Measurements from ENCODE around the gene EIF4H.
"Not testable (repeated sequence)": the region's sequence is repeated elsewhere in the genome, so short reads cannot be mapped to it uniquely, and the experiment has no call there.

The EIF4H gene

GRCh38 chr7:74216361-74216761 is 42.2 kb downstream of the EIF4H start:
- H3K4me3 ChIP-seq (ENCODE audit: low read length in 2 of 2) = no peak overlapping the region
- H3K9ac ChIP-seq (ENCODE audit: low read length in 2 of 2) = no peak overlapping the region
- H3K27me3 ChIP-seq (ENCODE audit: control insufficient read depth in 1 of 2, insufficient read depth in 2 of 2, low read length in 2 of 2) = no peaks in the 10 kb centered on the region
- no peak overlapping the region for H3K27ac ChIP-seq (ENCODE audit: low read length)
- no peaks in the 10 kb centered on the region for H3K9me3 ChIP-seq (ENCODE audit: control insufficient read depth in 2 of 2, low read length in 2 of 2)
- no peaks in the 10 kb centered on the region for H3K4me1 ChIP-seq (ENCODE audit: control insufficient read depth, insufficient read depth, low read length)
- no peaks in the 10 kb centered on the region for H3K36me3 ChIP-seq (ENCODE audit: control insufficient read depth in 2 of 2, insufficient read depth in 2 of 2, low read length in 2 of 2)

- Histone ChIP-seq H3K4me3 (ENCODE audit: low read length in 2 of 2) (no peak overlapping the region), H3K9me3 (ENCODE audit: control insufficient read depth in 2 of 2, low read length in 2 of 2) (no peaks in the 10 kb centered on the region), H3K9ac (ENCODE audit: low read length in 2 of 2) (no peak overlapping the region), H3K27me3 (ENCODE audit: control insufficient read depth in 1 of 2, insufficient read depth in 2 of 2, low read length in 2 of 2) (no peaks in the 10 kb centered on the region), H3K4me1 (ENCODE audit: control insufficient read depth, insufficient read depth, low read length) (no peaks in the 10 kb centered on the region), H3K36me3 (ENCODE audit: control insufficient read depth in 2 of 2, insufficient read depth in 2 of 2, low read length in 2 of 2) (no peaks in the 10 kb centered on the region), H3K27ac (ENCODE audit: low read length) (no peak overlapping the region)
These were observed 43.5 kb downstream of the EIF4H start for GRCh38 chr7:74217455-74218342.

GRCh38 chr7:74218343-74218698 is 44.2 kb downstream of the EIF4H start:
- H3K4me3 ChIP-seq (ENCODE audit: low read length in 2 of 2) = no peak overlapping the region
- no peaks in the 10 kb centered on the region for H3K36me3 ChIP-seq (ENCODE audit: control insufficient read depth in 2 of 2, insufficient read depth in 2 of 2, low read length in 2 of 2)
- no peaks in the 10 kb centered on the region for H3K27me3 ChIP-seq (ENCODE audit: control insufficient read depth in 1 of 2, insufficient read depth in 2 of 2, low read length in 2 of 2)
- H3K9me3 ChIP-seq (ENCODE audit: control insufficient read depth in 2 of 2, low read length in 2 of 2) = no peaks in the 10 kb centered on the region
- H3K27ac ChIP-seq (ENCODE audit: low read length) = no peak overlapping the region
- no peaks in the 10 kb centered on the region for H3K4me1 ChIP-seq (ENCODE audit: control insufficient read depth, insufficient read depth, low read length)
- H3K9ac ChIP-seq (ENCODE audit: low read length in 2 of 2) = no peak overlapping the region

GRCh38 chr7:74219416-74219815 is 45.3 kb downstream of the EIF4H start:
- H3K27me3 ChIP-seq (ENCODE audit: control insufficient read depth in 1 of 2, insufficient read depth in 2 of 2, low read length in 2 of 2) = no peaks in the 10 kb centered on the region
- H3K27ac ChIP-seq (ENCODE audit: low read length) = no peak overlapping the region
- H3K36me3 ChIP-seq (ENCODE audit: control insufficient read depth in 2 of 2, insufficient read depth in 2 of 2, low read length in 2 of 2) = peaks cover 0 to 3% of the 10 kb centered on the region in 2 donors
- H3K4me1 ChIP-seq (ENCODE audit: control insufficient read depth, insufficient read depth, low read length) = no peaks in the 10 kb centered on the region
- no peaks in the 10 kb centered on the region for H3K9me3 ChIP-seq (ENCODE audit: control insufficient read depth in 2 of 2, low read length in 2 of 2)
- no peak overlapping the region for H3K4me3 ChIP-seq (ENCODE audit: low read length in 2 of 2)
- no peak overlapping the region for H3K9ac ChIP-seq (ENCODE audit: low read length in 2 of 2)

- Histone ChIP-seq H3K36me3 (ENCODE audit: control insufficient read depth in 2 of 2, insufficient read depth in 2 of 2, low read length in 2 of 2) (peaks cover 0 to 3% of the 10 kb centered on the region in 2 donors), H3K4me1 (ENCODE audit: control insufficient read depth, insufficient read depth, low read length) (no peaks in the 10 kb centered on the region), H3K9me3 (ENCODE audit: control insufficient read depth in 2 of 2, low read length in 2 of 2) (no peaks in the 10 kb centered on the region), H3K27me3 (ENCODE audit: control insufficient read depth in 1 of 2, insufficient read depth in 2 of 2, low read length in 2 of 2) (no peaks in the 10 kb centered on the region), H3K4me3 (ENCODE audit: low read length in 2 of 2) (no peak overlapping the region), H3K9ac (ENCODE audit: low read length in 2 of 2) (no peak overlapping the region), H3K27ac (ENCODE audit: low read length) (no peak overlapping the region)
These were observed 46.1 kb downstream of the EIF4H start for GRCh38 chr7:74220229-74220628.

- Histone ChIP-seq H3K9me3 (ENCODE audit: control insufficient read depth in 2 of 2, low read length in 2 of 2) (no peaks in the 10 kb centered on the region), H3K4me1 (ENCODE audit: control insufficient read depth, insufficient read depth, low read length) (no peaks in the 10 kb centered on the region), H3K27ac (ENCODE audit: low read length) (no peak overlapping the region)
These were observed 47.6 kb downstream of the EIF4H start for GRCh38 chr7:74221713-74222112.

GRCh38 chr7:74222851-74223710 is 48.9 kb downstream of the EIF4H start:
- H3K4me3 ChIP-seq (ENCODE audit: low read length in 2 of 2) = no peak overlapping the region
- peaks cover 0 to 3% of the 10 kb centered on the region in 2 donors for H3K36me3 ChIP-seq (ENCODE audit: control insufficient read depth in 2 of 2, insufficient read depth in 2 of 2, low read length in 2 of 2)
- H3K27me3 ChIP-seq (ENCODE audit: control insufficient read depth in 1 of 2, insufficient read depth in 2 of 2, low read length in 2 of 2) = no peaks in the 10 kb centered on the region
- H3K9me3 ChIP-seq (ENCODE audit: control insufficient read depth in 2 of 2, low read length in 2 of 2) = no peaks in the 10 kb centered on the region
- no peak overlapping the region for H3K27ac ChIP-seq (ENCODE audit: low read length)
- H3K9ac ChIP-seq (ENCODE audit: low read length in 2 of 2) = no peak overlapping the region
- H3K4me1 ChIP-seq (ENCODE audit: control insufficient read depth, insufficient read depth, low read length) = no peaks in the 10 kb centered on the region

More at GRCh38 chr7:74221713-74222112, 47.6 kb downstream of the EIF4H start:
- Histone ChIP-seq H3K9ac (ENCODE audit: low read length in 2 of 2) (no peak overlapping the region), H3K4me3 (ENCODE audit: low read length in 2 of 2) (no peak overlapping the region), H3K27me3 (ENCODE audit: control insufficient read depth in 1 of 2, insufficient read depth in 2 of 2, low read length in 2 of 2) (no peaks in the 10 kb centered on the region), H3K36me3 (ENCODE audit: control insufficient read depth in 2 of 2, insufficient read depth in 2 of 2, low read length in 2 of 2) (peaks cover 0 to 3% of the 10 kb centered on the region in 2 donors)

GRCh38 chr7:74223711-74224510 is 49.8 kb downstream of the EIF4H start:
- H3K27me3 ChIP-seq (ENCODE audit: control insufficient read depth in 1 of 2, insufficient read depth in 2 of 2, low read length in 2 of 2) = no peaks in the 10 kb centered on the region
- H3K36me3 ChIP-seq (ENCODE audit: control insufficient read depth in 2 of 2, insufficient read depth in 2 of 2, low read length in 2 of 2) = peaks cover 0 to 3% of the 10 kb centered on the region in 2 donors

GRCh38 chr7:74224511-74224832 is 50.3 kb downstream of the EIF4H start:
- H3K36me3 ChIP-seq (ENCODE audit: control insufficient read depth in 2 of 2, insufficient read depth in 2 of 2, low read length in 2 of 2) = peaks cover 2 to 3% of the 10 kb centered on the region in 2 donors
- no peaks in the 10 kb centered on the region for H3K9me3 ChIP-seq (ENCODE audit: control insufficient read depth in 2 of 2, low read length in 2 of 2)
- H3K9ac ChIP-seq (ENCODE audit: low read length in 2 of 2) = no peak overlapping the region
- no peak overlapping the region for H3K27ac ChIP-seq (ENCODE audit: low read length)
- H3K4me1 ChIP-seq (ENCODE audit: control insufficient read depth, insufficient read depth, low read length) = no peaks in the 10 kb centered on the region
- H3K4me3 ChIP-seq (ENCODE audit: low read length in 2 of 2) = no peak overlapping the region
- no peaks in the 10 kb centered on the region for H3K27me3 ChIP-seq (ENCODE audit: control insufficient read depth in 1 of 2, insufficient read depth in 2 of 2, low read length in 2 of 2)

More at GRCh38 chr7:74223711-74224510, 49.8 kb downstream of the EIF4H start:
- H3K27ac ChIP-seq (ENCODE audit: low read length) = no peak overlapping the region
- H3K9ac ChIP-seq (ENCODE audit: low read length in 2 of 2) = no peak overlapping the region
- H3K4me3 ChIP-seq (ENCODE audit: low read length in 2 of 2) = no peak overlapping the region
- H3K4me1 ChIP-seq (ENCODE audit: control insufficient read depth, insufficient read depth, low read length) = no peaks in the 10 kb centered on the region
- no peaks in the 10 kb centered on the region for H3K9me3 ChIP-seq (ENCODE audit: control insufficient read depth in 2 of 2, low read length in 2 of 2)

GRCh38 chr7:74224907-74225306 is 50.8 kb downstream of the EIF4H start:
- not testable (repeated sequence) for H3K36me3 ChIP-seq (ENCODE audit: control insufficient read depth in 2 of 2, insufficient read depth in 2 of 2, low read length in 2 of 2); H3K9me3 ChIP-seq (ENCODE audit: control insufficient read depth in 2 of 2, low read length in 2 of 2); H3K27me3 ChIP-seq (ENCODE audit: control insufficient read depth in 1 of 2, insufficient read depth in 2 of 2, low read length in 2 of 2); H3K4me3 ChIP-seq (ENCODE audit: low read length in 2 of 2); H3K27ac ChIP-seq (ENCODE audit: low read length); H3K4me1 ChIP-seq (ENCODE audit: control insufficient read depth, insufficient read depth, low read length); H3K9ac ChIP-seq (ENCODE audit: low read length in 2 of 2)
